Stimulated activated CD8-positive, alpha-beta memory T cell treated with anti-CD3 and anti-CD28 coated beads, Interleukin-15, amount 100 ng/mL, for 24 hours (primary cell): ENCODE data around the gene TMEM145.
"Not testable (repeated sequence)": the region's sequence is repeated elsewhere in the genome, so short reads cannot be mapped to it uniquely, and the experiment has no call there.

Source experiments
- DNase-seq: peaks from one replicate; pipeline ENCODE4 v3.0.0-alpha.2; 2020; ENCODE audit warnings: low read depth

TMEM145 gene

DNA sequence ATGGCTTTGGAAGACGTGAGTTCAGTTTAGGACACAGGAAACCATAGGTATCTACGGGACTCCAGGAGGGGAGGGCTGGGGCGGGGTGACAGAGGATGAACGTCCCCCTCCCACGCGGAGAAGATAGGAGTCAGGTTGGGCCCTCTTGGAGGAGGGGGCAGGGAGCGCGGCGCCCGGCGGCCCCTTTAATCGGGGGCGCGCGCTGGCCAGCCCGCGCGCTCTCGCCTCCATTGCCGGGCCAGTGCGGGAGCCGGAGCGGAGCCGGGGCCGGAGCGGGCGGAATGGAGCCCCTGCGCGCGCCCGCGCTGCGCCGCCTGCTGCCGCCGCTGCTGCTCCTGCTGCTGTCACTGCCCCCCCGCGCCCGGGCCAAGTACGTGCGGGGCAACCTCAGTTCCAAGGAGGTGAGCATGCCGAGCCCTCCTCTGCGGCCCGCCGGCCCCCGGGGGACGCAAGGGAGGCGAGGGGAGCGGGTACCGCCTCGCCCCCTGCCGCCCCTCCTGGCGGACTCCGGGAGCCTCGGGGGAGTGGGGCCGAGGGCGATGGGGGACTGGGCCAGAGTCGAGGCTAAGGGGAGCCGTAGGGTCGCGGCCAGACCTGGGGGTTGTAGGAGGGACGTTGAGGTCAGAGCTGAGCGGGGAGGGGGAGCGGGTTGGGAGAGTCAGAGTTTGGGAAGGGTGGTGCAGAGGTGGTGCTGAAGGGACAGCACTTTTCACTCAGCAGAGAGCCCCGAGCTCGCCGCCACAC lies at the start of gene TMEM145:
Gene TMEM145 (plus strand): TSS at position 214 of the 744 bp plus-strand sequence. CDS start 68 bp downstream, at position 282.
- no peak for DNase-seq

DNA sequence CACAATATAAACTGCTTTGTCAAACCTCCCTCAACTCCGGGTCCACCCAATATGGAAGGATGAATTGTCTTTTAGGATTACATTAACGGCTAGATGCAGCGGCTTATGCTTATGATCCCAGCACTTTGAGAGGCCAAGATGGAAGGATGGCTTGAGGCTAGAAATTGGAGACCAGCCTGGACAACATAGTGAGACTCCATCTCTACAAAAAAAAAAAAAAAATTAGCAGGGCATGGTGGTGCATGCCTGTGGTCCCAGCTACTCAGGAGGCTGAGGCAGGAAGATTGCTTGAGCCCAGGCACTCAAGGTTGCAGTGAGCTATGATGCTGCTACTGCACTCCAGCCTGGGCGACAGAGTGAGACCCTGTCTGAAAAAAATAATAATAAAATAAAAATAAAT lies 47.0 kb upstream of the TMEM145 start:
- DNase-seq, result not testable (repeated sequence)

DNA sequence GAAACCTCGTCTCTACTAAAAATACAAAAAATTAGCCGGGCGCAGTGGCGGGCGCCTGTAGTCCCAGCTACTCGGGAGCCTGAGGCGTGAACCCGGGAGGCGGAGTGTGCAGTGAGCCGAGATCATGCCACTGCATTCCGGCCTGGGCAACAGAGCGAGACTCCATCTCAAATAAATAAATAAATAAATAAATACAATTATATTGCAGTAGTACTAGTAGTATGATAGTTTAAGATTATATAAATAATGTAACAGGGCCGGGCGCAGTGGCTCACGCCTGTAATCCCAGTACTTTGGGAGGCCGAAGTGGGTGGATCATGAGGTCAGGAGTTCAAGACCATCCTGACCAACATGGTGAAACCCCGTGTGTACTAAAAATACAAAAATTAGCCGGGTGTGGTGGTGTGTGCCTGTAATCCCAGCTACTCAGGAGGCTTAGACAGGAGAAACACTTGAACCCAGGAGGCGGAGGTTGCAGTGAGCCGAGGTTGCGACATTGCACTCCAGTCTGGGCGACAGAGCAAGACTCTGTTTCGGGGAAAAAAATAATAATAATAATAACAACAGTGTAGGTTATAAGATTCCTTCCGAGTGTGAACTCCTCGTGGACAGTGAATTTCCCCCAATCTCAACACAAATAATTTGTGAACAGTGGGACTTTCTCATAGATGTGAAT lies 46.0 kb upstream of the TMEM145 start:
- DNase-seq, result not testable (repeated sequence)

- no peak for DNase-seq
Measured at GRCh38 chr19:42267644-42268141, 45.4 kb upstream of the TMEM145 start.

GRCh38 chr19:42268142-42268703 lies 44.9 kb upstream of the TMEM145 start:
- peak; percentile 89 for DNase-seq

- peak; percentile 95 for DNase-seq
Measured at GRCh38 chr19:42268704-42269477, 44.2 kb upstream of the TMEM145 start, which contains the start of gene CIC. Gene CIC (plus strand): TSS chr19:42269252. CDS start chr19:42271784, 2,532 bp downstream.

DNA sequence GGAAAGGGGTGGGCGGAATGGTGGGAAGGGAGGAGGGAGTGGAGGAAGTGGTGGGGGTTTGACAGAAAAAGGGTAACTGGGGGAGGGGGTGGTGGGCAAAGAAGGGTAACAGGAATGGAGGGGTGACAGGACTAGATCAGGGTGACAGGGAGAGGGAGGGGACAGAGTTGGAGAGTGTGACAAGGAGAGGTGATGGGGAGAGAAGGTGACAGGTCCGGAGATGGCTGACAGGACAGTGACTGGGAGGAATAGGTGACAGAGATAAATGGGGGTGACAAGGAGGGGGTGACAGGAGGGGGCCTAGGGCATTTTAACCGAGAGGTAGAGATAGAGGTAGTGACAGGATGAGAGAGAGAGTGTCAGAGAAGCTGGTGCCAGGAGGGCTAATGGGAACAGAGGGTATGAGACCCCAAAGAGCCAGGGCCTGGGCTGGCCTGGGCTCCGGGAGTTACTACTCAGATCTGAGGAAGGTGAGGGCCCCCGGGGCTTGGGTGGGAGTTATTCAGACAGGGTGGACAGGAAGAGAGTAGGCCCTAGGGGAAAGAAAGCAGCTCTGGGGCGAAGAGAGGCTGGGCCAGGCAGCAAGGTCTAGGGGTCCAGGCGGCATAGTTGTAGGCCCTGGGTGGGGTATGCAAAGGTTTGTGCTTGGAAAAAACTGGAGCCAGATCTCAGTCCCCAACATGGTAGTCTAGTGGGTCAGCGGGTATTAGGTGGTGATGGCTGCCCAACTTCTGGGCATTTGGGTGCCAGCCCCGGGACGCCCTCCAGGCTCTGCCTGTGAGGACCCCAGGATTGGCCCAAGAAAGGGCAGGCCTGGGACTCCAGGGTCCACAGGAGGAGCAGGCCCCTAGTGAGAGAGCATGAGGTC lies 43.4 kb upstream of the TMEM145 start:
- DNase-seq, result no peak

- peak; percentile 23 for DNase-seq
Measured at GRCh38 chr19:42270346-42271044, 42.6 kb upstream of the TMEM145 start.

GRCh38 chr19:42271045-42271419 lies 42.1 kb upstream of the TMEM145 start:
- DNase-seq, result no peak

DNA sequence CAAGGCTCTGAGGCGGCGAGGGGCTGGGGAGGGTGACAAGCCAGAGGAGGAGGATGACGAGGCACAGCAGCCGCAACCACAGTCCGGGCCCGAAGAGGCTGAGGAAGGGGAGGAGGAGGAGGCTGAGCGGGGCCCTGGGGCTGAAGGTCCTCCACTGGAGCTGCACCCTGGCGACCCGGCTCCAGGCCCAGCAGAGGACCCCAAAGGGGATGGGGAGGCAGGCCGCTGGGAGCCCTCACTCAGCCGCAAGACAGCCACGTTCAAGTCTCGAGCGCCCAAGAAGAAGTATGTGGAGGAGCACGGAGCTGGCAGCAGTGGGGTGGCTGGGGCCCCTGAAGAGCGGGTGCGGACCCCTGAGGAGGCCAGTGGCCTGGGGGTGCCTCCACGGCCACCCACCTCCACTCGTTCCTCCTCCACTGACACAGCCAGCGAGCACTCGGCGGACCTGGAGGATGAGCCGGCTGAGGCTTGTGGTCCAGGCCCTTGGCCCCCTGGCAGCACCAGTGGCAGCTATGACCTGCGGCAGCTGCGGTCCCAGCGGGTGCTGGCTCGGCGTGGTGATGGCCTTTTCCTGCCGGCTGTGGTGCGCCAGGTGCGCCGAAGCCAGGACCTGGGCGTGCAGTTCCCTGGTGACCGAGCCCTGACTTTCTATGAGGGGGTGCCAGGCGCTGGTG lies 41.1 kb upstream of the TMEM145 start:
- no peak for DNase-seq

- no peak for DNase-seq
Measured at GRCh38 chr19:42272535-42272897, 40.6 kb upstream of the TMEM145 start.

- no peak for DNase-seq
Measured at GRCh38 chr19:42272989-42273406, 40.1 kb upstream of the TMEM145 start.

DNA sequence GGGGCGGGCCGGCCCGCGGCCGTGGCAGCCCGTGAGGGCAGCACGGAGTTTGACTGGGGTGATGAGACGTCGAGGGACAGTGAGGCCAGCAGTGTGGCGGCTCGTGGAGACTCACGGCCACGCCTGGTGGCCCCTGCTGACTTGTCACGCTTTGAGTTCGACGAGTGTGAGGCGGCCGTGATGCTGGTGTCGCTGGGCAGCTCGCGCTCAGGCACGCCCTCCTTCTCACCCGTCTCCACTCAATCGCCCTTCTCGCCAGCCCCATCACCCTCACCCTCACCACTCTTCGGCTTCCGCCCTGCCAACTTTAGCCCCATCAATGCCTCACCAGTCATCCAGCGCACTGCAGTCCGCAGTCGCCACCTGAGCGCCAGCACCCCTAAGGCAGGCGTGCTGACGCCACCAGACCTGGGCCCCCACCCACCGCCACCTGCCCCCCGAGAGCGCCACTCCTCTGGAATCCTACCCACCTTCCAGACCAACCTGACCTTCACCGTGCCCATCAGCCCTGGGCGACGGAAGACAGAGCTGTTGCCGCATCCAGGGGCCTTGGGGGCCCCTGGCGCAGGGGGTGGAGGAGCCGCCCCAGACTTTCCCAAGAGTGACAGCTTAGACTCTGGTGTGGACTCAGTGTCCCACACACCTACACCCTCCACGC lies 39.6 kb upstream of the TMEM145 start:
- no peak for DNase-seq

DNA sequence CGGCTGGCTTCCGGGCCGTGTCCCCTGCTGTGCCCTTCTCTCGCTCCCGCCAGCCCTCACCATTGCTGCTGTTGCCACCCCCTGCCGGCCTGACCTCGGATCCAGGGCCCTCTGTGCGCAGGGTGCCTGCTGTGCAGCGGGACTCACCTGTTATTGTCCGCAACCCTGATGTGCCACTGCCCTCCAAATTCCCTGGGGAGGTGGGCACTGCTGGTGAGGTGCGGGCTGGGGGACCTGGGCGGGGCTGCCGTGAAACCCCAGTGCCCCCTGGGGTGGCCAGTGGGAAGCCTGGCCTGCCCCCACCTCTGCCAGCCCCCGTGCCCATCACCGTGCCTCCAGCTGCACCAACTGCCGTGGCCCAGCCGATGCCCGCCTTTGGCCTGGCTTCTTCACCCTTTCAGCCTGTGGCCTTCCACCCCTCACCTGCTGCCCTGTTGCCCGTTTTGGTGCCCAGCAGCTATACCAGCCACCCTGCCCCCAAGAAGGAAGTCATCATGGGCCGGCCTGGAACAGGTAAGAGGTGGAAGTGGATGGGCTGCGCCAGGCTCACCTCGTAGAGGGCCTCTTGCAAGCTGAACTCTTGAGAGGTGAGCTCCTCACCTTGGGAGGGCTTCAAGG lies 38.9 kb upstream of the TMEM145 start:
- DNase-seq, result no peak

DNA sequence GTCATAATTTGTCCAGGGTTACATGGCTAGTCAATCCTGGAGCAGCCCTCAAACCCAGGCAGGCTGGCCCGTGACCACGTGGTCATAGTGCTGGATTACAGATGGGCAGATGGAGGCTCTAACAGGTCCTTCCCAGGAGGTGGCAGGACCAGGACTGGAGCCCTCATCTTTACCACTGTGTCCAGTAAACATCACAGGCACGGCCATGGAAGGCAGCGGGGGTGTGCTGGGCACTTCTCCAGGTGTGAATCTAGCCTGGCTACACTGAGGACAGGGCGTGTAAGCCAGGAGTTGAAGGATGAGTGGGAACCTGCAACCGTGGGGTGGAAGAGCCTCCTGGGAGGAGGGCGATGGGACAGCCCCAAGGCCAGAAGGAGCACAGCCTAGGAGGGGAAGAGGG lies 38.0 kb upstream of the TMEM145 start:
- no peak for DNase-seq

DNA sequence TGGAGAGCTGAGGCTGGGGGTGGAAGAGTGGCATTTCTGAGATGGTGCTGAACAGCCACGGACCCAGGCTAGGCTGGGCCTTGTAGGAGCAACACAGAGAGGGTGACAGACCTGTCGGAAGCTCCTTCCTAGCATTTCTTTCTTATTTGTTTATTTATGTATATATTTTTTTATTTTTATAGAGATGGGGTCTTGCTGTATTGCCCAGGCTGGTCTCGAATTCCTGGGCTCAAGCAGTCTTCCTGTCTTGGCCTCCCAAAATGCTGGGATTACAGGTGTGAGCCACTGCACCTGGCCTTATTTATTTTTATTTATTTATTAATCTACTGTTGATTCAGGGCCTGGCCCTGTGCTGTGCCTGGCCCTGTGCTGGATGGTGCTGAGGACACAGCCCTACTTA lies 37.6 kb upstream of the TMEM145 start:
- no peak for DNase-seq

DNA sequence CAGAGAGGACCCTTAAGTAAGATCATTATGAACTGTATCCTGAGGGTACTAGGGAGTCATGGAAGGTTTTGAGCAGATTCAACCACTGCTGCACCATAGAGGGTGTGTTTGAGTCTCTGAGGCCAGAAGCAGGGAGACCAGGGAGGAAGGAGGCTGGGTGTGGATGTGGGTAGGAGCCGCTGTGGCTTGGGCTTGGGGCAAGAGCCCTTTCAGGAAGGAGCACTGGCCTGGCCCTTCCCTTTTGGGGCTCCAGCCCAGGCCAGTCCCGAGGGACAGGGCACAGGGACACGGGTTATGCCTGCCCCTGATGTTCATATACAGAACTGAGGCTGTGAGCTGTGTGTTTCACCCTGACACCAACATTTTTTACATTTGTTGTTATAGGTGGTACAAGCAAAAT lies 36.8 kb upstream of the TMEM145 start:
- no peak for DNase-seq

DNA sequence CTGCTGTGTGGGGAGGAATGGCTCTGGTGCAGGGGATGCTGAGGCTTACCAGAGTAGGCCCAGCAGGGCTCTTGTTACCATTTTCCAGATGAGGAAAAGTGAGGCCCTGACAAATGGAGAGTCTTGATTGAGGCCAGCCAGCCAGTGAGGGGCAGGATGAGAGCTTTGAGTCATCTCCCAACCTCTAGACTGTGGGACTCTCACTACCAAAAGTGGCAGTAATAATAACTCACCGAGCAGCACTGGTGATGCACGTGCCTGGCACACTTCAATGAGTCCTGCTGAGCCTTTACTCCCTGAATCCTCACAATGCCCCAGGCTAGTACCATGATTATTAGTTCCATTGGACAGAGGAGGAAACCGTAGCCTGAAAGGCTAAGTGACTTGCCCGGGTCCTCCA lies 36.3 kb upstream of the TMEM145 start:
- no peak for DNase-seq

GRCh38 chr19:42277821-42278451 lies 35.2 kb upstream of the TMEM145 start:
- no peak for DNase-seq
